Stimulated activated CD4-positive, alpha-beta T cell treated with anti-CD3 and anti-CD28 coated beads, Interleukin-15, amount 100 ng/mL, for 1 hour (primary cell): ENCODE measurements around the gene NPFF.

Experiments
- DNase-seq, 2 donors: peaks; one replicate each; pipeline ENCODE4 v3.0.0-alpha.2; 2020; ENCODE audit warnings: low read depth in 1 of 2, low spot score in 1 of 2

The NPFF gene

DNA sequence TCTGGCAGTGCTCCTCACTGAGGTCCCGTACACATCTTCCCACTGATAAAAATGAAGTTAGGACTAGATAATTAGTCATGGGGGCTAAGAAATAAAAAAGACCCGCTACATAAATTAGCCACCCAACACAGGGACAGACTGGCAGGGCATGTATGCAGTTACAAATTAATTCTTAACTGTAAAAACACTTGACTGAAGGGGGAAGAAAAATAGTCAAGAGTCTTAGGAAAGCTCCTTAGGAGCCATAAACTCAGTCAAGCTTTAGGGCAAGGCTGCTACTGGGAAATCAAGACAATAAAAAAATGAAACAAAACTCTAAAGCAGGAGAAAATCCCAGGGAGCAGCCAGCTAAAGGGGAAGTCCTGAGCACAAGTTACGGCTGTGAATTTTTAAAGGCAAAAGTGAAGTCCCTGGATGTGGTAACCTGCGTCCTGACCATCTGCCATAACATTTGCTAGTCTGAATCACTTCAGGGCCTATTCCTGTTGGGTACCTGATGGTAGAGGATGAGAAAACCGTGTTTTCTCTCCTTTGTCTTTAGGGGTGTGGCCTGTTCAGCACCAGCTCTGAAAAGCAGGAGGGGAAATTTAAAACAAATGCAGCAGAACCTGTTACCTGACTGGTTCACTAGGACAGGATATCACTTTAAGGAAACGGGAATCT lies 7.5 kb upstream of the NPFF start:
- no peak for DNase-seq

GRCh38 chr12:53513712-53514410 lies 6.6 kb upstream of the NPFF start:
- no peak for DNase-seq

DNA sequence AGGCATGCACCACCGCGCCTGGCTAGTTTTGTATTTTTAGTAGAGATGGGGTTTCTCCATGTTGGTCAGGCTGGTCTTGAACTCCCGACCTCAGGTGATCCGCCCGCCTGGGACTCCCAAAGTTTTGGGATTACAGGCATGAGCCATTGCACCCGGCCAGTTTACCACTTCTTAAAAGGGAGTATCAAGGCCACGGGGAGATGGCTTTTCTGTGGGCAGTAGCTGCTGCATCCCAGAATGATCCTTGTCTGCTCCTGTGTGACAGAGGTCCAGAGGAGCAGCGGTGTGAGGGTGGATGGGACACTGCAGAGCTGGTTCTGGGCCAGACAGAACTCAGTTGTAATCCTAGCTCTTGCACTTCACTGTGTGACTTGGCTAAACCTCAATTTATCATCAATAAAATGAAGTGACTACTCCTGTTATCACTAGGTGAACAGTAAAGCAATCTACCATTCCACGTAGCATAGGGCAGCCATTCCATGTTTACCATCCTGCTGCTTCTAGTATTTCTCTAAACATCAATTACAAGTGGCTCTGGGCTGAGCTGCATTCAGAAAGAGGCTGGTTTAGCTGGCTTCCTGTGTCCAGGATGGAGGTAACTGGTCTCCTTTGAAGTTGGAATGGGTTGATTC lies 3.0 kb upstream of the NPFF start:
- no peak for DNase-seq

DNA sequence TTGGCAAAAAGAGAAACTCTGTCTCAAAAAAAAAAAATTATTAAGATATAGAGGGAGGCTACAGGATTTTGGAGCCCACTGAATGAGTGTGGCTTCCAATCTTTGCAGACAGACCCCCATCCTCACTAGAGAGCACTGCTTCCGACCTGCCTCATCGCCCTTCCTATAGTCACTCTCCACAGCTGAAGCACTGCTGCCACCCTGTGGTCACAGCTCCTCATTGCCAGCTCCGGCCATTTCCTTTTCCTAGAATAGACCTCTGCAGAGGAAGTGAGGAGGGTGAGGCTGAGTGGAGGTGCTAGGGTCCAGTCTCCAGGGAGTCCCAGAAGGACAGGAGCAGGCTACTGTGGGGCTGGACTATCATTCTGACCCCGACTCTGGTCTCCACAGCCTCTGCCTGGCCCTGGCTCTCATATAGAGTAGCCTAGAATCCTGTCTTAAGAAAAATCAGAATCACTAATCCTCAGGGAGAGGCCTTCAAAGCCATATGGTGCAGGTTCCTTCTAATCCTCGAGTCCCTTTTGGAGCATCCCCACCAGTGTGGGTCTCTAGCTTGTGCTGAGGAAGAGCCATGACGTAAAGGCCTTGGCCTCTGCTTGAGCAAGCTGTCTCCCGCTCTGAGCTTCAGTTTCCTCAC lies 1.4 kb upstream of the NPFF start:
- DNase-seq: peak; percentile 58 to 72

- DNase-seq: no peak
Measured at GRCh38 chr12:53507603-53507885, 260 bp upstream of the NPFF start.

DNA sequence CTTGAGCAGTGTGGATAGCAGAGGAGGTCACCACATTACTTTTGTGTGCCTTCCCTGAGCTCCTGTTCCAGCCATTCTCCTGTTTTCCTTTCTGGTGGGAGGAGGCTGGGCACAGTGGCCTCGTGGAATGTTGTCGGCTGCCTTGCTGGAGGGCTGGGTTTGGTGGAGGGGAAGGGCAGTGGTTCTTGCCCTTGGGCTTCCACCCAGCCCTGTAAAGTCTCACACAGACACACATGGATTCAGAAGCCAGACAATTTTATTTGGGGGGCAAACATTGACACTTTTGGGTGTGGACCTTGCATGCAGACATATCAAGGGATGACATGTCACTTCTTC lies 866 bp downstream of the NPFF start:
- DNase-seq: no peak

- DNase-seq: no peak
Measured at GRCh38 chr12:53505555-53506449, 1.5 kb downstream of the NPFF start.

GRCh38 chr12:53505086-53505485 lies 2.2 kb downstream of the NPFF start:
- DNase-seq: no peak

DNA sequence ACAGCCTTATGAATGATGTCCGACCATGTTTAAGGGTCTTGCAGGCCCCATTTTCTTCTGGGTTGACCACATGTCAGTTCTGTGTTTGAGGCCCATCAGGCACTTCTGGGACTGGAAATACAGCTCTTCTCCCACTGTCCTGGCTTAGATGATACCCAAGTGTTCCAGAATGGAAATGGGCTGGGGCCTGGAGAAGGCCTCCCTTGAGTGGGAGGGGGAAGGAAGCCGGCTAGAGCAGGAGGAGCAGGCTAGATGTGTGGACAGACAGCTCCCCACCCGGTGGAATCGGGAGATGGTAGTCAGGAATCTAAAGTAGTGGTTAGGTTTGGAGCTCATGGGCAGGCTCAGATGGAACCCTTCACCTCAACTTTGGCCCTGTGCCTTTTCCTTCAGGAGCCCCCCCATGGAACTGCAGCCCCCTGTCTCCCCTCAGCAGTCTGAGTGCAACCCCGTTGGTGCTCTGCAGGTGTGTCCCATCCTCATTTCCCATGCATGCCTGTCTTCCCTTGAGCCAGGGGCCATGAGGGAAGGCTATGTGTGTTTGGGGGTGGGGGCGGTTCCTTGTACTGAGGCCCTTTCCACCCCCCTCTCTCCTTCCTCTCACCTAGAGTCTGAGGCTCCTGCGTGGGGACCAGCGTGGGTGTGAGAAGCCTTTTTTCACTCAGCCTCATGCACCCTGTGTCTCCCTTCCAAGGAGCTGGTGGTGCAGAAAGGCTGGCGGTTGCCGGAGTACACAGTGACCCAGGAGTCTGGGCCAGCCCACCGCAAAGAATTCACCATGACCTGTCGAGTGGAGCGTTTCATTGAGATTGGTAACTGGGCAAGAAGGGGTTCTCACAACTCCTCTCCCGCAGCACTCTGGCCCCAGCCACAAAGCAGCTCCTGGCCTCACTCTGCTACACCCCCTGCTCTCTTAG lies 3.0 kb downstream of the NPFF start:
- no peak for DNase-seq

DNA sequence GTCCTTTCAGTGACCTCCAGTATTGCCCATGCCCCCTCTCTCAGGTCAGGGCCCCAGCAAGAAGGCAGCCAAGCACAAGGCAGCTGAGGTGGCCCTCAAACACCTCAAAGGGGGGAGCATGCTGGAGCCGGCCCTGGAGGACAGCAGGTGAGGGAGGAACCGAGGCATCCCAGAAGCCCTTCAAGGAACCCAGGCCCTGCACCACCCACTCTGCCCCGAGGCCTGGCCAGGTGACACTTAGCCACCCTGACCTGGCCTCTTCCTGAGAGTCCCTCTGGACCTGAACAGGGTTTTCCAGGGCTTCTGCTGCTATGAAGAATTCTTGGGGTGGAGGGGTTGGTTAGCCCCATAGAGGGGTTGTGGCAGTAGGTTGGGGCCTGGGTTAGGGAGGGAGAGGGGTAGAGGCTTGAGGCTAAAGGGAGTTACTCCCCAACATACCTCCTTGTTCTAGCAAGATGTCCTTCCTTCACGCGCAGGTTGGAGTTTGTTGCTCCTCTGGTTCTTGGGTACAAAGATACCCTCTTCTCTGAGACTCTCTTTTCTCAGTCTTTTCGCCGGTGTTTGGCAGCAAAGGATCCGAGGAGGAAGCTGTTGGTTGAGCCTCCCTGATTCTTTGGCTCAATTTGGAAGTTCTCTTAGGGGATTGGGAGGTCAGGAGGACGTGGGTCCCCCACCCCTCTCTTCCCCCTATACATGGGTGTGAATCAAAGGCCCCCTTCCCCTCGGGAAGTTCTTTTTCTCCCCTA lies 4.1 kb downstream of the NPFF start:
- DNase-seq: no peak

DNA sequence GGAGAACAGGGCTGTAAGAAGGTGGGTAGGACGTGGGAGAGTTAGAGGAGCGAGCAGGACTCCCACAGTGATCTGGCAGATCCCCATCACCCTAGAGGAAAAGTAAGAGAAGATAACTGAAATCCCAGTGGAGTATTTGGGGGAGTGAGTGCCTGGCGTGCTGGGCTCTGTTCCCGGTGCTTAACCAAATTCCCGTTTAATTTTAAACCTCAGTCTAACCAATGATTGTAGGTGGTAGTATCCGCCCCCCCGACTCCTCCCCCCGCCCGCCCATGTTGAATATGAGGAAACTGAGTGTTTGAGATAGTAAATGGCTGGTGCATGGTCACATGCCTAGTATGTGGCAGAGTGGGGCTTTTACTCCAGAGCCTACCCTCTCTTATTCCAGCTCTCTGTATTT lies 5.0 kb downstream of the NPFF start:
- no peak for DNase-seq

DNA sequence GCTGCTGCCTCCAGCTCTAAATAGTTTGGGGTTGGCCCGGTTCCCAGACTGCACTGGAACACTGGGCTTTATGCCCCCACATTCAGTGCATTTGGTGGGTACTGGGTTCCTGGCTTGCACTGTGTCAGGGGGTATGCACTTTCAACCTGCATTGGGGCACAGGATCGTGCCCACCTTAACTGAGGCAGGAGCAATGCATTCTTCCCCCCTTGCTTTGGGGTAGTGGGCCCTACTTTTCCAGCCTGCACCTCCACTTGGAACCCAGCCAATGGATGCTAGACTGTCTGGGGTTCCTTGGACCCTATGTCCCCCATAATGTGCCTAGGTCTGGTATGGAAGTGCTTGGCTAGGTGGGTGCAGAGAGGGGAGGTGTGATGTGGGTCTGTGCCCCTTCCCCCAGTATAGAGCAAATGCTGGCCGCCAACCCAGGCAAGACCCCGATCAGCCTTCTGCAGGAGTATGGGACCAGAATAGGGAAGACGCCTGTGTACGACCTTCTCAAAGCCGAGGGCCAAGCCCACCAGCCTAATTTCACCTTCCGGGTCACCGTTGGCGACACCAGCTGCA lies 5.6 kb downstream of the NPFF start:
- DNase-seq: no peak

GRCh38 chr12:53500776-53501614 lies 6.3 kb downstream of the NPFF start, which contains the start of gene TARBP2:
Gene TARBP2, plus strand, starts transcription at chr12:53501283. Its CDS starts 126 bp downstream, at chr12:53501409.
- DNase-seq: peak; percentile 91 to 94

- DNase-seq: no peak
Measured at GRCh38 chr12:53500142-53500775, 7.0 kb downstream of the NPFF start.

- DNase-seq: peak in 1 of 2 donors; percentile 42
Measured at GRCh38 chr12:53499266-53500141, 7.8 kb downstream of the NPFF start, which contains the start of gene MAP3K12. Gene MAP3K12, minus strand, starts transcription at chr12:53499458. Its CDS starts 12,067 bp downstream, at chr12:53487391.

GRCh38 chr12:53498235-53498630 lies 9.1 kb downstream of the NPFF start:
- no peak for DNase-seq

DNA sequence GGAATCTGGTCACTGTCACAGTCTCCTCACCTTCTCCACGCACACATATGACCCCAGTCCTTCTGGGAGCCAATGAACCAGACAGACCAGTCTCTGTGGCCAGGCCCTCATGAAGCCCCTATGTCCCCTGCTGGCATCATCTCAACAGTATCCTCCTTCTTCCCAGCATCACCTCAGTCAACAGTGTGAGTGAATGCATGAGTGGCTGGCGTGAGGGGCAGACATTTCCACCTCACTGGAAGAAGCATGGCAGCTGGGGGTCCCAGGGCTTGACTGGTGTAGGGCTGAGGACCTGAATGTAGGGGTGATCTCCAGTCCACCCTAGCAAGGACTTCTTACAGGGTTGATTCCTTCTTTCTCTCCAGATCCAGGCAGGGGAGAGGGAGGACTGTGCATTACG lies 9.8 kb downstream of the NPFF start:
- DNase-seq: no peak
